GM12878 (cell line): ENCODE results near the gene CP.

Experiments used
- ESRRA ChIP-seq: IDR thresholded peaks from 2 replicates; pipeline ENCODE4 v1.6.1; 2012; ENCODE audit warnings: mild to moderate bottlenecking, low read length, improper control_type of control experiment
- EZH2 ChIP-seq: IDR thresholded peaks from 2 replicates; pipeline ENCODE4 v1.6.1; 2012; ENCODE audit warnings: low read depth, mild to moderate bottlenecking, control low read depth, inconsistent platforms, low read length, borderline replicate concordance; ENCODE audit not compliant: control insufficient read depth
- NBN ChIP-seq: fragments of 450-650 bp; IDR thresholded peaks from 2 replicates; pipeline ENCODE4 v1.6.1; 2016
- NFIC ChIP-seq: IDR thresholded peaks from 2 replicates; pipeline ENCODE4 v1.6.1; 2012; ENCODE audit warnings: low read depth, mild to moderate bottlenecking, inconsistent platforms, low read length, moderate library complexity
- NR2C2 ChIP-seq: IDR thresholded peaks from 2 replicates; pipeline ENCODE4 v1.6.1; 2011; ENCODE audit warnings: borderline replicate concordance, low read depth; ENCODE audit not compliant: control insufficient read depth, insufficient read length
- POLR2A ChIP-seq: IDR thresholded peaks from 2 replicates; pipeline ENCODE4 v1.6.1; 2011; ENCODE audit warnings: low read depth, mild to moderate bottlenecking, low read length
- POLR2AphosphoS5 ChIP-seq: IDR thresholded peaks from 2 replicates; pipeline ENCODE4 v1.6.1; 2011; ENCODE audit warnings: mild to moderate bottlenecking, low read length, inconsistent platforms
- RCOR1 ChIP-seq: conservative IDR thresholded peaks from 2 replicates; pipeline ENCODE4 v1.6.1; 2012; ENCODE audit warnings: low read depth, low read length, improper control_type of control experiment
- USF2 ChIP-seq: IDR thresholded peaks from 2 replicates; pipeline ENCODE4 v1.6.1; 2011; ENCODE audit warnings: low read depth, low read length, improper control_type of control experiment, borderline replicate concordance
- TF ChIP-seq, protein P1 (sequence below), 3 experiments: IDR thresholded peaks in 2 of 3; conservative IDR thresholded peaks in 1 of 3; 2 replicates each; pipeline ENCODE4 v1.5.1; 2011; ENCODE audit warnings: low read depth in 3 of 3, low read length in 3 of 3, mild to moderate bottlenecking in 3 of 3, control low read depth in 2 of 3, moderate library complexity in 2 of 3, inconsistent platforms in 1 of 3, mixed read lengths in 1 of 3; ENCODE audit not compliant: control insufficient read depth in 2 of 3, insufficient read depth in 1 of 3; ENCODE audit errors: extremely low read depth in 1 of 3

- TF ChIP-seq, protein P1, sequence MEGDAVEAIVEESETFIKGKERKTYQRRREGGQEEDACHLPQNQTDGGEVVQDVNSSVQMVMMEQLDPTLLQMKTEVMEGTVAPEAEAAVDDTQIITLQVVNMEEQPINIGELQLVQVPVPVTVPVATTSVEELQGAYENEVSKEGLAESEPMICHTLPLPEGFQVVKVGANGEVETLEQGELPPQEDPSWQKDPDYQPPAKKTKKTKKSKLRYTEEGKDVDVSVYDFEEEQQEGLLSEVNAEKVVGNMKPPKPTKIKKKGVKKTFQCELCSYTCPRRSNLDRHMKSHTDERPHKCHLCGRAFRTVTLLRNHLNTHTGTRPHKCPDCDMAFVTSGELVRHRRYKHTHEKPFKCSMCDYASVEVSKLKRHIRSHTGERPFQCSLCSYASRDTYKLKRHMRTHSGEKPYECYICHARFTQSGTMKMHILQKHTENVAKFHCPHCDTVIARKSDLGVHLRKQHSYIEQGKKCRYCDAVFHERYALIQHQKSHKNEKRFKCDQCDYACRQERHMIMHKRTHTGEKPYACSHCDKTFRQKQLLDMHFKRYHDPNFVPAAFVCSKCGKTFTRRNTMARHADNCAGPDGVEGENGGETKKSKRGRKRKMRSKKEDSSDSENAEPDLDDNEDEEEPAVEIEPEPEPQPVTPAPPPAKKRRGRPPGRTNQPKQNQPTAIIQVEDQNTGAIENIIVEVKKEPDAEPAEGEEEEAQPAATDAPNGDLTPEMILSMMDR (IDR thresholded peaks at IDR 0.05 in 2 of 3, conservative IDR thresholded peaks at IDR 0.05 in 1 of 3; ENCODE audit: control insufficient read depth in 2 of 3, extremely low read depth in 1 of 3, insufficient read depth in 1 of 3, low read depth in 3 of 3, low read length in 3 of 3): no peak
- TF ChIP-seq NR2C2: no peak
- no peak for TF ChIP-seq POLR2AphosphoS5
- no peak for TF ChIP-seq USF2
- TF ChIP-seq NFIC: peak; percentile 80; the same call in 1 of the 2 replicates
- no peak for TF ChIP-seq EZH2
- TF ChIP-seq RCOR1: no peak
- no peak for TF ChIP-seq POLR2A
- TF ChIP-seq NBN: no peak
- TF ChIP-seq ESRRA: no peak
Observed at GRCh38 chr3:149245738-149246451, 24.3 kb upstream of the CP start.
